ENCODE data around the gene ARHGEF28.

Gene ARHGEF28, protein sequence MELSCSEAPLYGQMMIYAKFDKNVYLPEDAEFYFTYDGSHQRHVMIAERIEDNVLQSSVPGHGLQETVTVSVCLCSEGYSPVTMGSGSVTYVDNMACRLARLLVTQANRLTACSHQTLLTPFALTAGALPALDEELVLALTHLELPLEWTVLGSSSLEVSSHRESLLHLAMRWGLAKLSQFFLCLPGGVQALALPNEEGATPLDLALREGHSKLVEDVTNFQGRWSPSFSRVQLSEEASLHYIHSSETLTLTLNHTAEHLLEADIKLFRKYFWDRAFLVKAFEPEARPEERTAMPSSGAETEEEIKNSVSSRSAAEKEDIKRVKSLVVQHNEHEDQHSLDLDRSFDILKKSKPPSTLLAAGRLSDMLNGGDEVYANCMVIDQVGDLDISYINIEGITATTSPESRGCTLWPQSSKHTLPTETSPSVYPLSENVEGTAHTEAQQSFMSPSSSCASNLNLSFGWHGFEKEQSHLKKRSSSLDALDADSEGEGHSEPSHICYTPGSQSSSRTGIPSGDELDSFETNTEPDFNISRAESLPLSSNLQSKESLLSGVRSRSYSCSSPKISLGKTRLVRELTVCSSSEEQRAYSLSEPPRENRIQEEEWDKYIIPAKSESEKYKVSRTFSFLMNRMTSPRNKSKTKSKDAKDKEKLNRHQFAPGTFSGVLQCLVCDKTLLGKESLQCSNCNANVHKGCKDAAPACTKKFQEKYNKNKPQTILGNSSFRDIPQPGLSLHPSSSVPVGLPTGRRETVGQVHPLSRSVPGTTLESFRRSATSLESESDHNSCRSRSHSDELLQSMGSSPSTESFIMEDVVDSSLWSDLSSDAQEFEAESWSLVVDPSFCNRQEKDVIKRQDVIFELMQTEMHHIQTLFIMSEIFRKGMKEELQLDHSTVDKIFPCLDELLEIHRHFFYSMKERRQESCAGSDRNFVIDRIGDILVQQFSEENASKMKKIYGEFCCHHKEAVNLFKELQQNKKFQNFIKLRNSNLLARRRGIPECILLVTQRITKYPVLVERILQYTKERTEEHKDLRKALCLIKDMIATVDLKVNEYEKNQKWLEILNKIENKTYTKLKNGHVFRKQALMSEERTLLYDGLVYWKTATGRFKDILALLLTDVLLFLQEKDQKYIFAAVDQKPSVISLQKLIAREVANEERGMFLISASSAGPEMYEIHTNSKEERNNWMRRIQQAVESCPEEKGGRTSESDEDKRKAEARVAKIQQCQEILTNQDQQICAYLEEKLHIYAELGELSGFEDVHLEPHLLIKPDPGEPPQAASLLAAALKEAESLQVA (N-terminal part only)

DNA sequence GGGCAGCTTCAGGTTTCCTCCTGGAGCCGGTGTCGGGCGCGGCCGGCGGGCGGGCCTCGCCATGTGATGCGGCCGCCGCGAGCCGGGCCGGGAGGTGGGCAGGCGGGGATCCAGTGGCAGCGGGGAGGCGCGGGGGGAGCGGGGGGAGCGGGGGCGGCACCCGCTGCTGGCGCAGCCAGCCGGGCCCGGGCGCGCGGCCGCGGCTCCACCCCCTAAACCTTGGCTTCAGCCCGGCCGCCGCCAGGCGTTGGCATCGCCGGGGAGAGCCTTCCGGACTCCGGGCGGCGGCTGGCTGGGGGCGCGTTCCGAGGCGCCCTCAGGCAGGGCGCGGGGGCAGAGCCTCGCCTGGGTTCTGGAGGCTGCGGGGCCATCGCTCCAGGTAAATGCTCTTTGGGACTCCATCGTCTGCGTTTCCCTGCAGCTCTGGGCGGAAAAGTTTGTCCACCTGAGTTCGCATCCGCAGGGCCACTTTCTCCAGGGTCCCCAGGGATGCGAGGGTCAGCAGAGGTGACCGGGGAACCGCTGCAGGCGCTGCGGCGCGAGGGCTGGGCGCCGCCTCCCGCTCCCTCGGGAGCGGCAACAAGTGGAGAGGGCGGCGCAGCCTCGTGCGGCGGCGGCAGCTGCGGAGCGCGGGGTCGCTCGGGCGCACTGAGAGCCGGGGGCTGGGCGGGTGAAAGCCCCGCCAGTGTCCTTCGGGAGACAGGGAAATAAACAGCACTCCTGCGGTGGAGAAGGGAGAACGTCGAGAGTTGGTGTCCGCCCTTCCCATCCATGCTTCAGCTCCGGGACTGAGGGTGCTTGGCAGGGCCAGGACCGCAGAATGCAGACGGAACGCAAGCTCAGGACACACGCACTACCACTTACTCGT lies at the start of gene ARHGEF28:
ARHGEF28 (plus strand) TSS at position 253 of the 868 bp plus-strand sequence. CDS start 58,656 bp downstream, outside the sequence.
- TF ChIP-seq, protein P1, sequence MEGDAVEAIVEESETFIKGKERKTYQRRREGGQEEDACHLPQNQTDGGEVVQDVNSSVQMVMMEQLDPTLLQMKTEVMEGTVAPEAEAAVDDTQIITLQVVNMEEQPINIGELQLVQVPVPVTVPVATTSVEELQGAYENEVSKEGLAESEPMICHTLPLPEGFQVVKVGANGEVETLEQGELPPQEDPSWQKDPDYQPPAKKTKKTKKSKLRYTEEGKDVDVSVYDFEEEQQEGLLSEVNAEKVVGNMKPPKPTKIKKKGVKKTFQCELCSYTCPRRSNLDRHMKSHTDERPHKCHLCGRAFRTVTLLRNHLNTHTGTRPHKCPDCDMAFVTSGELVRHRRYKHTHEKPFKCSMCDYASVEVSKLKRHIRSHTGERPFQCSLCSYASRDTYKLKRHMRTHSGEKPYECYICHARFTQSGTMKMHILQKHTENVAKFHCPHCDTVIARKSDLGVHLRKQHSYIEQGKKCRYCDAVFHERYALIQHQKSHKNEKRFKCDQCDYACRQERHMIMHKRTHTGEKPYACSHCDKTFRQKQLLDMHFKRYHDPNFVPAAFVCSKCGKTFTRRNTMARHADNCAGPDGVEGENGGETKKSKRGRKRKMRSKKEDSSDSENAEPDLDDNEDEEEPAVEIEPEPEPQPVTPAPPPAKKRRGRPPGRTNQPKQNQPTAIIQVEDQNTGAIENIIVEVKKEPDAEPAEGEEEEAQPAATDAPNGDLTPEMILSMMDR (IDR thresholded peaks at IDR 0.05), result no peak
- Mint-ChIP-seq H3K27me3 (ENCODE audit: low read depth, poor library complexity) (peaks cover 80% of the 10 kb centered on the region), H3K36me3 (ENCODE audit: low read depth) (no peaks in the 10 kb centered on the region), H3K27ac (no peak within 1 kb of the TSS), H3K9me3 (no peaks in the 10 kb centered on the region), H3K4me1 (peaks cover 12% of the 10 kb centered on the region), H3K4me3 (peak within 1 kb of the TSS; percentile 77)
- DNase-seq, result peak; percentile 79

DNA sequence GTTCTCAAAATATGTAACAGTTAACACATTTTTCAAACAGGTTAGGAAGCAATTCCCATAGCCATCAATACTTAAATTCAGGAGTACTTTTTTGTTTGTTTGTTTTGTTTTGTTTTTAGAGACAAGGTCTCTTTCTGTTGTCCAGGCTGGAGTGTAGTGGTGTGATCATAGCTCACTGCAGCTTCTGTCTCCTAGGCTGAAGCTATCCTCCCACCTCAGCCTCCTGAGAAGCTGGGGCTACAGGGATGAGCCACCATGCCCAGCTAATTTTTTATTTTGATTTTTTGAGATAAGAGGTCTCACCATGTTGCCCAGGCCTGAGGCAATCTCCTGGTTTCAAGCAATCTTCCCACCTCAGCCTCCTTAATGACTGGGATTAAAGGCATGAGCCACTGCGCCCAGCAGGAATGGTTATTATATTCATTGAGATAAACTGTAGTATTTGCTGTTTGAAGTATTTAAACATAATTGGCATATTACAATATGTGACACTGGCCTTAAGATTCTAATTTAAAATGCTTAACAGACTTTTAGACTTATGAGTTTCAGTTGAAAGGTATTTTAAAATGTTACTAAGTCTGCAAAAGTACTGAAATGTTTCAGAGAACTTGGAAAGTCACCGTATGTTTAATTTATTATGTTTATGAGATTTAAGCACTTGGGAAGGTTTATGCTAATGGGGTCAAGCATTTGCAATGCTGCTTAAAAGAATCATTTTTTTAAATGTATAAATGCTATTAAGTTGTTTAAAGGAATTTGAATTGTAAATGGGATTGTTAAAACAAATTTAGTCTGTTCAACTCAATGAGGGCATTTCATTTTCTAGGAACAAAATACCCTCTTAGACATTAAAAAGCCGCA lies 43.5 kb upstream of the ARHGEF28 start:
- H3K27me3 Mint-ChIP-seq (ENCODE audit: low read depth, poor library complexity), result no peaks in the 10 kb centered on the region
- H3K36me3 Mint-ChIP-seq (ENCODE audit: low read depth), result peaks cover 24% of the 10 kb centered on the region
- H3K4me1 Mint-ChIP-seq, result no peaks in the 10 kb centered on the region
- no peaks in the 10 kb centered on the region for H3K9me3 Mint-ChIP-seq
- TF ChIP-seq, protein P1 (IDR thresholded peaks at IDR 0.05), result no peak
- DNase-seq, result no peak
- H3K27ac Mint-ChIP-seq, result no peak overlapping the region
- no peak overlapping the region for H3K4me3 Mint-ChIP-seq

DNA sequence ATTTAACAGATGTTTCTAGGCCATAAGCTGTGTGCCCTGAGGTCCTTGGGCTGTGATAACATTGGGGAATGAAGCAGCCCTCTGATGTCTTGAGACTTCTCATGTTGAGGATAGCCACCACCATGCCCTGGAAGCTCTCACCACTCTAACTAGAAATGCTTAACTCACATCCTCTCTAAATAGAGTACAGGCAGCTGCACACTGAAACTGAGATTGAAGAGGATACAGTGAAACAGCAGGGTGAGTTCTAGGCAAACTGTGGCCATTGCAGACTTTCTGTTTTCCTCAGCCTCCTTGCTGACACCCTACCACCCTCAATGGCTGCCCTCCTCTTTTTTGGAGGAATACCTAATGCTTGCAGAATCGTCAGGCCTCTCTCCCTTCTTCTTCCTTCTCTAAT lies 38.1 kb upstream of the ARHGEF28 start:
- H3K9me3 Mint-ChIP-seq, result no peaks in the 10 kb centered on the region
- H3K27ac Mint-ChIP-seq, result no peak overlapping the region
- TF ChIP-seq, protein P1 (IDR thresholded peaks at IDR 0.05), result no peak
- peaks cover 7% of the 10 kb centered on the region for H3K27me3 Mint-ChIP-seq (ENCODE audit: low read depth, poor library complexity)
- no peaks in the 10 kb centered on the region for H3K4me1 Mint-ChIP-seq
- no peak for DNase-seq
- no peak overlapping the region for H3K4me3 Mint-ChIP-seq
- H3K36me3 Mint-ChIP-seq (ENCODE audit: low read depth), result no peaks in the 10 kb centered on the region

DNA sequence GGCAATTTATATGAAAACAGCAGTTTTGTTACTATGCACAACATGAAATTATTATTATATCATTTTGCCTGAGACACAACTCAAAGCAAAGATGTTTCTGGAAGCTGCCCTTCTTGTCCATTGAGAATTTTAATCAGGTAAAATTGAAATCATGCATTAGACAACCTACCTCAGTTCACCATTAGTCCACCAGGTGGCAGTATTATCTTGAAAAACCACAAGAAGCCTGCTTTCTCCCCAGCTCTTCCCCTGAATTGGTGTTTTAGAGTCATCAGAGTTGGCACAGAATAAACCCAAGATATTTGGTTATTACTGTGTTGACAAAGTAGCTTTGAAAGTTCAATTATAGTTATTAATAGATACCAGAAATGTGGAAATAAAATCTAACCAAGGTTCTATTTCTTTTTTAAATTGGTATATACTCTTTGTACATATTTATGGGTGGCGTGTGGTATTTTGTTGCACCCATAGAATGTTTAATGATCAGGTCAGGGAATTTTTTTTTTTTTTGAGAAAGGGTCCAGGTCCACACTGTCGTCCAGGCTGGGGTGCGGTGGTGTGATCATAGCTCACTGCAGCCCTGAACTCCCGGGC lies 34.8 kb upstream of the ARHGEF28 start:
- no peak overlapping the region for H3K27ac Mint-ChIP-seq
- peak; percentile 49 for DNase-seq

More for the DNA sequence above, 34.8 kb upstream of the ARHGEF28 start:
- no peaks in the 10 kb centered on the region for H3K9me3 Mint-ChIP-seq
- no peaks in the 10 kb centered on the region for H3K4me1 Mint-ChIP-seq
- H3K4me3 Mint-ChIP-seq, result no peak overlapping the region
- H3K27me3 Mint-ChIP-seq (ENCODE audit: low read depth, poor library complexity), result peaks cover 8% of the 10 kb centered on the region
- H3K36me3 Mint-ChIP-seq (ENCODE audit: low read depth), result no peaks in the 10 kb centered on the region
- TF ChIP-seq, protein P1 (IDR thresholded peaks at IDR 0.05), result peak; percentile 83
